ENCODE data around the gene VSTM1. TPM values are rescaled to one million over a fixed set of nuclear protein-coding genes. Genes with fewer than 3 reads are reported as not detected.

The VSTM1 gene
- total RNA-seq, 1 donor from 2014 or later: not detected

GRCh38 chr19:54095136-54095858 lies 31.6 kb upstream of the VSTM1 start:
- H3K9me3 ChIP-seq (ENCODE audit: low read depth): no peaks in the 10 kb centered on the region
- H3K27ac ChIP-seq: no peak overlapping the region
- no peaks in the 10 kb centered on the region for H3F3A ChIP-seq (ENCODE audit: low read depth)
- no peak overlapping the region for H3K4me3 Mint-ChIP-seq
- peak overlapping the region; percentile 89 for H2AFZ ChIP-seq (replicated peaks)
- no peaks in the 10 kb centered on the region for H3K36me3 Mint-ChIP-seq
- peaks cover 2% of the 10 kb centered on the region for H3K9me3 Mint-ChIP-seq
- no peak overlapping the region for H3K9ac ChIP-seq
- no peak for DNase-seq (ENCODE audit: low spot score)
- H3K79me2 ChIP-seq (ENCODE audit: low read depth): no peaks in the 10 kb centered on the region
- peaks cover 7% of the 10 kb centered on the region for H3K27me3 Mint-ChIP-seq (ENCODE audit: insufficient read depth, low read depth)
- H4K20me1 ChIP-seq (ENCODE audit: low read depth): no peaks in the 10 kb centered on the region
- H3K36me3 ChIP-seq: no peaks in the 10 kb centered on the region
- TF ChIP-seq CTCF (IDR thresholded peaks at IDR 0.05) (no peak), EZH2phosphoT487 (IDR thresholded peaks at IDR 0.05) (no peak), EZH2 (IDR thresholded peaks at IDR 0.05) (no peak)
- H3K27me3 ChIP-seq: peaks cover 42% of the 10 kb centered on the region
- H3K27ac Mint-ChIP-seq: no peak overlapping the region
- H3K4me2 ChIP-seq: peak overlapping the region; percentile 74
- H3K4me3 ChIP-seq: peak overlapping the region; percentile 40
- peaks cover 6% of the 10 kb centered on the region for H3K4me1 Mint-ChIP-seq
- no peaks in the 10 kb centered on the region for H3K4me1 ChIP-seq

GRCh38 chr19:54094426-54095000 lies 30.8 kb upstream of the VSTM1 start:
- Mint-ChIP-seq H3K4me3 (peak overlapping the region; percentile 26), H3K27me3 (ENCODE audit: insufficient read depth, low read depth) (peaks cover 4% of the 10 kb centered on the region), H3K9me3 (peaks cover 2% of the 10 kb centered on the region), H3K36me3 (no peaks in the 10 kb centered on the region), H3K27ac (no peak overlapping the region), H3K4me1 (peaks cover 6% of the 10 kb centered on the region)
- TF ChIP-seq CTCF (IDR thresholded peaks at IDR 0.05) (no peak), EZH2 (IDR thresholded peaks at IDR 0.05) (no peak), EZH2phosphoT487 (IDR thresholded peaks at IDR 0.05) (no peak)
- no peaks in the 10 kb centered on the region for H3K9me3 ChIP-seq (ENCODE audit: low read depth)
- no peaks in the 10 kb centered on the region for H3K79me2 ChIP-seq (ENCODE audit: low read depth)
- no peak overlapping the region for H3K4me2 ChIP-seq
- peaks cover 42% of the 10 kb centered on the region for H3K27me3 ChIP-seq
- H3K27ac ChIP-seq: no peak overlapping the region
- peaks cover 2% of the 10 kb centered on the region for H3K4me1 ChIP-seq
- H3K9ac ChIP-seq: no peak overlapping the region
- H3K36me3 ChIP-seq: no peaks in the 10 kb centered on the region
- H2AFZ ChIP-seq (replicated peaks): no peak overlapping the region
- no peak for DNase-seq (ENCODE audit: low spot score)
- no peak overlapping the region for H3K4me3 ChIP-seq
- H4K20me1 ChIP-seq (ENCODE audit: low read depth): no peaks in the 10 kb centered on the region
- peaks cover under 1% of the 10 kb centered on the region for H3F3A ChIP-seq (ENCODE audit: low read depth)

- Histone ChIP-seq H3K9ac (no peak overlapping the region), H3K36me3 (no peaks in the 10 kb centered on the region), H3K27me3 (no peaks in the 10 kb centered on the region), H3K27ac (no peak overlapping the region), H4K20me1 (ENCODE audit: low read depth) (no peaks in the 10 kb centered on the region), H3K79me2 (ENCODE audit: low read depth) (no peaks in the 10 kb centered on the region), H3F3A (ENCODE audit: low read depth) (peaks cover under 1% of the 10 kb centered on the region), H2AFZ (replicated peaks) (no peak overlapping the region), H3K4me3 (no peak overlapping the region), H3K4me1 (peaks cover under 1% of the 10 kb centered on the region), H3K4me2 (no peak overlapping the region), H3K9me3 (ENCODE audit: low read depth) (no peaks in the 10 kb centered on the region)
- no peaks in the 10 kb centered on the region for H3K36me3 Mint-ChIP-seq
- H3K27ac Mint-ChIP-seq: no peak overlapping the region
- no peak for TF ChIP-seq CTCF (IDR thresholded peaks at IDR 0.05)
- no peak for TF ChIP-seq EZH2phosphoT487 (IDR thresholded peaks at IDR 0.05)
- no peak for TF ChIP-seq EZH2 (IDR thresholded peaks at IDR 0.05)
- H3K27me3 Mint-ChIP-seq (ENCODE audit: insufficient read depth, low read depth): peaks cover 4% of the 10 kb centered on the region
- peaks cover 10% of the 10 kb centered on the region for H3K9me3 Mint-ChIP-seq
- no peaks in the 10 kb centered on the region for H3K4me1 Mint-ChIP-seq
- no peak overlapping the region for H3K4me3 Mint-ChIP-seq
- DNase-seq (ENCODE audit: low spot score): no peak
These were observed 20.7 kb upstream of the VSTM1 start for GRCh38 chr19:54084410-54084809.
